HepG2 (cell line): ENCODE results near the gene SAE1. TPM values are rescaled to one million over a fixed set of nuclear protein-coding genes. Genes with fewer than 3 reads are reported as not detected.

Experiments used
- ATRX ChIP-seq: sonication (generic); formaldehyde crosslinking; IDR thresholded peaks from 2 replicates; pipeline ENCODE4 v1.4.0; 2020; ENCODE audit warnings: missing genetic modification reagents, borderline replicate concordance
- FOXA3 ChIP-seq: IDR thresholded peaks from 2 replicates; pipeline ENCODE4 v1.6.1; 2016; ENCODE audit warnings: missing genetic modification reagents, missing compliant biosample characterization
- FOXJ3 ChIP-seq: sonication (generic); formaldehyde crosslinking; IDR thresholded peaks from 2 replicates; pipeline ENCODE4 v1.4.0; 2020; ENCODE audit warnings: missing genetic modification reagents, mild to moderate bottlenecking, borderline replicate concordance
- HNRNPLL ChIP-seq: fragments of 200-400 bp; formaldehyde crosslinking; IDR thresholded peaks from 2 replicates; pipeline ENCODE4 v1.6.1; 2017; ENCODE audit warnings: mild to moderate bottlenecking, low read depth, low read length; ENCODE audit not compliant: poor library complexity, severe bottlenecking
- MIXL1 ChIP-seq: IDR thresholded peaks from 2 replicates; pipeline ENCODE4 v1.6.1; 2016
- NR2F1 ChIP-seq, 2 experiments: fragments of 450-650 bp in 1 of 2; formaldehyde crosslinking in 1 of 2; IDR thresholded peaks; 2 replicates each; pipeline versions ENCODE4 v1.5.0 to v1.6.1; 2016 to 2020; ENCODE audit warnings: mild to moderate bottlenecking in 1 of 2, missing compliant biosample characterization in 1 of 2, missing genetic modification reagents in 1 of 2, moderate library complexity in 1 of 2
- RFX1 ChIP-seq: fragments of 450-650 bp; IDR thresholded peaks from 2 replicates; pipeline ENCODE4 v1.6.1; 2017
- RFX3 ChIP-seq: IDR thresholded peaks from 2 replicates; pipeline ENCODE4 v1.6.1; 2016; ENCODE audit warnings: missing biosample characterization, missing genetic modification reagents
- SOX13 ChIP-seq, 3 experiments: fragments of 450-650 bp in 1 of 3; sonication (generic) in 1 of 3; formaldehyde crosslinking in 1 of 3; IDR thresholded peaks in 2 of 3; conservative IDR thresholded peaks in 1 of 3; 2 replicates each; pipeline versions ENCODE4 v1.5.0 to v1.6.1; 2016 to 2020; ENCODE audit warnings: antibody characterized with exemption in 1 of 3, mild to moderate bottlenecking in 1 of 3, missing compliant biosample characterization in 1 of 3, missing genetic modification reagents in 1 of 3, moderate library complexity in 1 of 3
- TARDBP ChIP-seq: sonication (generic); formaldehyde crosslinking; IDR thresholded peaks from 2 replicates; pipeline ENCODE4 v1.8.0; 2022; ENCODE audit warnings: mild to moderate bottlenecking, missing genetic modification reagents
- TBX3 ChIP-seq: fragments of 450-650 bp; IDR thresholded peaks from 2 replicates; pipeline ENCODE4 v1.6.1; 2017; ENCODE audit warnings: antibody characterized with exemption, mild to moderate bottlenecking, inconsistent platforms, borderline replicate concordance
- TGIF2 ChIP-seq: IDR thresholded peaks from 2 replicates; pipeline ENCODE4 v1.6.1; 2016; ENCODE audit warnings: control low read depth, missing compliant biosample characterization
- TSC22D2 ChIP-seq: sonication (generic); formaldehyde crosslinking; IDR thresholded peaks from 2 replicates; pipeline ENCODE4 v1.5.1; 2020; ENCODE audit warnings: missing genetic modification reagents, mild to moderate bottlenecking, borderline replicate concordance
- ZBTB8A ChIP-seq: sonication (generic); formaldehyde crosslinking; IDR thresholded peaks from 2 replicates; pipeline ENCODE4 v1.4.0; 2020; ENCODE audit warnings: mild to moderate bottlenecking, low read depth, missing genetic modification reagents, borderline replicate concordance
- ZFX ChIP-seq: sonication (generic); formaldehyde crosslinking; IDR thresholded peaks from 2 replicates; pipeline ENCODE4 v1.4.0; 2020; ENCODE audit warnings: mild to moderate bottlenecking, low read depth, missing genetic modification reagents, moderate library complexity
- ZNF570 ChIP-seq: sonication (generic); formaldehyde crosslinking; IDR thresholded peaks from 2 replicates; pipeline ENCODE4 v1.4.0; 2020; ENCODE audit warnings: mild to moderate bottlenecking, missing genetic modification reagents, borderline replicate concordance
- ZNF644 ChIP-seq: IDR thresholded peaks from 2 replicates; pipeline ENCODE4 v1.6.1; 2016; ENCODE audit warnings: low read depth
- ZNF776 ChIP-seq: sonication (generic); formaldehyde crosslinking; IDR thresholded peaks from 2 replicates; pipeline ENCODE4 v1.4.0; 2020; ENCODE audit warnings: mild to moderate bottlenecking, missing genetic modification reagents
- polyA plus RNA-seq, 8 experiments: library from polyadenylated mRNA; depleted of rRNA in 3 of 8; stranded (reverse) in 7 of 8; unstranded in 1 of 8; fragments of >200 nt; fragmentation: Illumina TruSeq in 4 of 8; extraction: Trizol in 4 of 8; gene quantifications; 2 replicates each; pipeline versions ENCODE4 v1.2.1 to v1.2.3, GENCODE V29; 2011 to 2016; ENCODE audit warnings: low read depth in 4 of 8, missing spikeins in 1 of 8, mixed read lengths in 1 of 8; ENCODE audit not compliant: insufficient read depth in 1 of 8
- total RNA-seq, 5 experiments: library from RNA; depleted of rRNA; stranded (reverse); fragments of >200 nt; fragmentation: Illumina TruSeq; extraction: Trizol; gene quantifications; 2 replicates each; pipeline ENCODE4 v1.2.3, GENCODE V29; 2016; ENCODE audit warnings: low read depth in 1 of 5
- TF ChIP-seq, protein P1 (sequence below): conservative IDR thresholded peaks from 2 replicates; pipeline ENCODE4 v1.6.1; 2018; ENCODE audit warnings: missing genetic modification reagents
- TF ChIP-seq, protein P2 (sequence below): sonication (generic); formaldehyde crosslinking; IDR thresholded peaks from 2 replicates; pipeline ENCODE4 v1.5.1; 2020; ENCODE audit warnings: mild to moderate bottlenecking, moderate library complexity, missing genetic modification reagents
- TF ChIP-seq, protein P3 (sequence below): sonication (generic); formaldehyde crosslinking; IDR thresholded peaks from 2 replicates; pipeline ENCODE4 v1.4.0; 2020; ENCODE audit warnings: missing genetic modification reagents
- TF ChIP-seq, protein P4 (sequence below): sonication (generic); formaldehyde crosslinking; IDR thresholded peaks from 2 replicates; pipeline ENCODE4 v1.4.0; 2020; ENCODE audit warnings: mild to moderate bottlenecking, missing genetic modification reagents

Gene SAE1
- total and polyA plus RNA-seq, 2 of the 13 experiments (the other 11 are each of a cell fraction or from before 2014, with no cell fraction given), result 87.6 to 197 TPM

DNA sequence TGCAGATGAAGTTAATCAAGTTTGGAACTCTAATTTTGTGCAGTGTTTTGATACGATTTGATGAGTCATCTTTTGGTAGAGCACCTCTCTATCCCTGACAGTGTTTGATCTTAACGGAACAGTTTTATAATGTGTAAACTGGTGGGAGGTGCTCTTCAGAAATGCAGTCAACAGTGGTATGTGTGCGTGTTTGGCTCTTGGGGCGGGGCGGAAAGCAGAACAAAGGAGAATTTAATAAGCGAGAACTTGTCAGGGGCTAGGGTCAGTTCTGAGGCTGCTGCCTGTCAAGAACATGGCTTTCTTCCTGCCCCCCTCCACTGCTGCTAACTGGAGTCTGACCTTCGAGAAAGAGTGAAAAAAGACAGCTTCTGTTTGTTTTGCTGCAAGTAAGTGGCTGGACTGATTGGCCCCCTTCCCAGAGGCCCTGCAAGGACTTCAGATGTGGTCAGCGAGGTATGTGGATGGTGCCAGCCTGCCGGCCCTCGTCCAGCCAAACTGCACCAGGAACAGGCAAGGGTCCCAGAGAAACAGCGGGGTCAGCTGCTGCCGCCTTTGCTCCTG lies 59.6 kb downstream of the SAE1 start (continued):
- TF ChIP-seq NR2F1 (CRISPR knock-in tag; IDR thresholded peaks at IDR 0.05), result peak in 1 of 2 experiments; percentile 63; a peak in 2 of 4 replicates
- TF ChIP-seq ZNF644 (CRISPR knock-in tag), result no peak
- TF ChIP-seq, protein P1, sequence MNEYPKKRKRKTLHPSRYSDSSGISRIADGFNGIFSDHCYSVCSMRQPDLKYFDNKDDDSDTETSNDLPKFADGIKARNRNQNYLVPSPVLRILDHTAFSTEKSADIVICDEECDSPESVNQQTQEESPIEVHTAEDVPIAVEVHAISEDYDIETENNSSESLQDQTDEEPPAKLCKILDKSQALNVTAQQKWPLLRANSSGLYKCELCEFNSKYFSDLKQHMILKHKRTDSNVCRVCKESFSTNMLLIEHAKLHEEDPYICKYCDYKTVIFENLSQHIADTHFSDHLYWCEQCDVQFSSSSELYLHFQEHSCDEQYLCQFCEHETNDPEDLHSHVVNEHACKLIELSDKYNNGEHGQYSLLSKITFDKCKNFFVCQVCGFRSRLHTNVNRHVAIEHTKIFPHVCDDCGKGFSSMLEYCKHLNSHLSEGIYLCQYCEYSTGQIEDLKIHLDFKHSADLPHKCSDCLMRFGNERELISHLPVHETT (CRISPR knock-in tag), result 0 out of 2 replicates have a peak, but pooled peaks have one; percentile 35
- TF ChIP-seq SOX13 (IDR thresholded peaks at IDR 0.05), result peak; percentile 75
- peak in 1 of 2 experiments; percentile 83; a peak in 2 of 4 replicates for TF ChIP-seq SOX13 (CRISPR knock-in tag; conservative IDR thresholded peaks at IDR 0.05 in 1 of 2, IDR thresholded peaks at IDR 0.05 in 1 of 2)
- TF ChIP-seq TARDBP, result peak; percentile 74
- no peak for TF ChIP-seq ZNF776 (CRISPR knock-in tag)
- TF ChIP-seq ATRX (CRISPR knock-in tag), result no peak
- no peak; the same call in 1 of the 2 replicates for TF ChIP-seq TGIF2
- TF ChIP-seq ZFX, result 0 out of 2 replicates have a peak, but pooled peaks have one; percentile 16
- TF ChIP-seq ZBTB8A (CRISPR knock-in tag), result no peak
- TF ChIP-seq, protein P2, sequence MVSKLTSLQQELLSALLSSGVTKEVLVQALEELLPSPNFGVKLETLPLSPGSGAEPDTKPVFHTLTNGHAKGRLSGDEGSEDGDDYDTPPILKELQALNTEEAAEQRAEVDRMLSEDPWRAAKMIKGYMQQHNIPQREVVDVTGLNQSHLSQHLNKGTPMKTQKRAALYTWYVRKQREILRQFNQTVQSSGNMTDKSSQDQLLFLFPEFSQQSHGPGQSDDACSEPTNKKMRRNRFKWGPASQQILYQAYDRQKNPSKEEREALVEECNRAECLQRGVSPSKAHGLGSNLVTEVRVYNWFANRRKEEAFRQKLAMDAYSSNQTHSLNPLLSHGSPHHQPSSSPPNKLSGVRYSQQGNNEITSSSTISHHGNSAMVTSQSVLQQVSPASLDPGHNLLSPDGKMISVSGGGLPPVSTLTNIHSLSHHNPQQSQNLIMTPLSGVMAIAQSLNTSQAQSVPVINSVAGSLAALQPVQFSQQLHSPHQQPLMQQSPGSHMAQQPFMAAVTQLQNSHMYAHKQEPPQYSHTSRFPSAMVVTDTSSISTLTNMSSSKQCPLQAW (CRISPR knock-in tag), result 0 out of 2 replicates have a peak, but pooled peaks have one; percentile 20
- TF ChIP-seq MIXL1 (CRISPR knock-in tag), result no peak
- peak; percentile 66 for TF ChIP-seq TBX3
- no peak for TF ChIP-seq TSC22D2 (CRISPR knock-in tag)
- TF ChIP-seq, protein P3, sequence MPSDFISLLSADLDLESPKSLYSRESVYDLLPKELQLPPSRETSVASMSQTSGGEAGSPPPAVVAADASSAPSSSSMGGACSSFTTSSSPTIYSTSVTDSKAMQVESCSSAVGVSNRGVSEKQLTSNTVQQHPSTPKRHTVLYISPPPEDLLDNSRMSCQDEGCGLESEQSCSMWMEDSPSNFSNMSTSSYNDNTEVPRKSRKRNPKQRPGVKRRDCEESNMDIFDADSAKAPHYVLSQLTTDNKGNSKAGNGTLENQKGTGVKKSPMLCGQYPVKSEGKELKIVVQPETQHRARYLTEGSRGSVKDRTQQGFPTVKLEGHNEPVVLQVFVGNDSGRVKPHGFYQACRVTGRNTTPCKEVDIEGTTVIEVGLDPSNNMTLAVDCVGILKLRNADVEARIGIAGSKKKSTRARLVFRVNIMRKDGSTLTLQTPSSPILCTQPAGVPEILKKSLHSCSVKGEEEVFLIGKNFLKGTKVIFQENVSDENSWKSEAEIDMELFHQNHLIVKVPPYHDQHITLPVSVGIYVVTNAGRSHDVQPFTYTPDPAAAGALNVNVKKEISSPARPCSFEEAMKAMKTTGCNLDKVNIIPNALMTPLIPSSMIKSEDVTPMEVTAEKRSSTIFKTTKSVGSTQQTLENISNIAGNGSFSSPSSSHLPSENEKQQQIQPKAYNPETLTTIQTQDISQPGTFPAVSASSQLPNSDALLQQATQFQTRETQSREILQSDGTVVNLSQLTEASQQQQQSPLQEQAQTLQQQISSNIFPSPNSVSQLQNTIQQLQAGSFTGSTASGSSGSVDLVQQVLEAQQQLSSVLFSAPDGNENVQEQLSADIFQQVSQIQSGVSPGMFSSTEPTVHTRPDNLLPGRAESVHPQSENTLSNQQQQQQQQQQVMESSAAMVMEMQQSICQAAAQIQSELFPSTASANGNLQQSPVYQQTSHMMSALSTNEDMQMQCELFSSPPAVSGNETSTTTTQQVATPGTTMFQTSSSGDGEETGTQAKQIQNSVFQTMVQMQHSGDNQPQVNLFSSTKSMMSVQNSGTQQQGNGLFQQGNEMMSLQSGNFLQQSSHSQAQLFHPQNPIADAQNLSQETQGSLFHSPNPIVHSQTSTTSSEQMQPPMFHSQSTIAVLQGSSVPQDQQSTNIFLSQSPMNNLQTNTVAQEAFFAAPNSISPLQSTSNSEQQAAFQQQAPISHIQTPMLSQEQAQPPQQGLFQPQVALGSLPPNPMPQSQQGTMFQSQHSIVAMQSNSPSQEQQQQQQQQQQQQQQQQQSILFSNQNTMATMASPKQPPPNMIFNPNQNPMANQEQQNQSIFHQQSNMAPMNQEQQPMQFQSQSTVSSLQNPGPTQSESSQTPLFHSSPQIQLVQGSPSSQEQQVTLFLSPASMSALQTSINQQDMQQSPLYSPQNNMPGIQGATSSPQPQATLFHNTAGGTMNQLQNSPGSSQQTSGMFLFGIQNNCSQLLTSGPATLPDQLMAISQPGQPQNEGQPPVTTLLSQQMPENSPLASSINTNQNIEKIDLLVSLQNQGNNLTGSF (CRISPR knock-in tag), result no peak
- TF ChIP-seq FOXA3 (CRISPR knock-in tag), result peak; percentile 72
- TF ChIP-seq, protein P4, sequence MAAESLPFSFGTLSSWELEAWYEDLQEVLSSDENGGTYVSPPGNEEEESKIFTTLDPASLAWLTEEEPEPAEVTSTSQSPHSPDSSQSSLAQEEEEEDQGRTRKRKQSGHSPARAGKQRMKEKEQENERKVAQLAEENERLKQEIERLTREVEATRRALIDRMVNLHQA (CRISPR knock-in tag), result no peak
- TF ChIP-seq RFX1, result no peak
- TF ChIP-seq ZNF570, result no peak
- TF ChIP-seq RFX3, result no peak
- TF ChIP-seq HNRNPLL, result no peak
- peak; percentile 51; the same call in 1 of the 2 replicates for TF ChIP-seq FOXJ3 (CRISPR knock-in tag)
